ENCODE results near the gene C1orf116. TPM values are rescaled to one million over a fixed set of nuclear protein-coding genes. Genes with fewer than 3 reads are reported as not detected.

The C1orf116 gene
- total RNA-seq, 1 donor from 2014 or later: 31.9 TPM

GRCh38 chr1:207050480-207051190 lies 18.1 kb upstream of the C1orf116 start:
- Mint-ChIP-seq H3K36me3 (ENCODE audit: insufficient read depth) (peaks cover 7% of the 10 kb centered on the region), H3K27me3 (peaks cover 6% of the 10 kb centered on the region), H3K9me3 (ENCODE audit: low read depth) (no peaks in the 10 kb centered on the region), H3K27ac (peak overlapping the region; percentile 98), H3K4me1 (ENCODE audit: low read depth) (peaks cover 30% of the 10 kb centered on the region), H3K4me3 (ENCODE audit: low read depth) (peak overlapping the region; percentile 97)
- TF ChIP-seq CTCF (IDR thresholded peaks at IDR 0.05; ENCODE audit: unreplicated experiment): no peak
- peak; percentile 79 for DNase-seq (ENCODE audit: low spot score, unreplicated experiment)

- peaks cover 32% of the 10 kb centered on the region for H3K4me1 Mint-ChIP-seq (ENCODE audit: low read depth)
Observed at GRCh38 chr1:207049974-207050391, 17.4 kb upstream of the C1orf116 start.

GRCh38 chr1:207049514-207049913 lies 17.0 kb upstream of the C1orf116 start:
- no peak for DNase-seq (ENCODE audit: low spot score, unreplicated experiment)
- peak overlapping the region; percentile 98 for H3K27ac Mint-ChIP-seq
- peaks cover 9% of the 10 kb centered on the region for H3K36me3 Mint-ChIP-seq (ENCODE audit: insufficient read depth)
- peaks cover under 1% of the 10 kb centered on the region for H3K27me3 Mint-ChIP-seq
- peak overlapping the region; percentile 97 for H3K4me3 Mint-ChIP-seq (ENCODE audit: low read depth)
- TF ChIP-seq CTCF (IDR thresholded peaks at IDR 0.05; ENCODE audit: unreplicated experiment): no peak
- no peaks in the 10 kb centered on the region for H3K9me3 Mint-ChIP-seq (ENCODE audit: low read depth)
- peaks cover 32% of the 10 kb centered on the region for H3K4me1 Mint-ChIP-seq (ENCODE audit: low read depth)

More at GRCh38 chr1:207049974-207050391, 17.4 kb upstream of the C1orf116 start:
- H3K4me3 Mint-ChIP-seq (ENCODE audit: low read depth): peak overlapping the region; percentile 97
- H3K27ac Mint-ChIP-seq: peak overlapping the region; percentile 98
- DNase-seq (ENCODE audit: low spot score, unreplicated experiment): no peak
- TF ChIP-seq CTCF (IDR thresholded peaks at IDR 0.05; ENCODE audit: unreplicated experiment): peak; percentile 84
- peaks cover 6% of the 10 kb centered on the region for H3K27me3 Mint-ChIP-seq
- peaks cover 7% of the 10 kb centered on the region for H3K36me3 Mint-ChIP-seq (ENCODE audit: insufficient read depth)
- H3K9me3 Mint-ChIP-seq (ENCODE audit: low read depth): no peaks in the 10 kb centered on the region

- no peak overlapping the region for H3K27ac Mint-ChIP-seq
- no peaks in the 10 kb centered on the region for H3K27me3 Mint-ChIP-seq
- peak overlapping the region; percentile 97 for H3K4me3 Mint-ChIP-seq (ENCODE audit: low read depth)
- H3K36me3 Mint-ChIP-seq (ENCODE audit: insufficient read depth): peaks cover 9% of the 10 kb centered on the region
- DNase-seq (ENCODE audit: low spot score, unreplicated experiment): no peak
- no peak for TF ChIP-seq CTCF (IDR thresholded peaks at IDR 0.05; ENCODE audit: unreplicated experiment)
- H3K4me1 Mint-ChIP-seq (ENCODE audit: low read depth): peaks cover 32% of the 10 kb centered on the region
- no peaks in the 10 kb centered on the region for H3K9me3 Mint-ChIP-seq (ENCODE audit: low read depth)
Observed at GRCh38 chr1:207049054-207049453, 16.5 kb upstream of the C1orf116 start.

GRCh38 chr1:207048041-207048440 lies 15.5 kb upstream of the C1orf116 start:
- Mint-ChIP-seq H3K9me3 (ENCODE audit: low read depth) (no peaks in the 10 kb centered on the region), H3K27ac (no peak overlapping the region), H3K36me3 (ENCODE audit: insufficient read depth) (peaks cover 10% of the 10 kb centered on the region), H3K4me1 (ENCODE audit: low read depth) (peaks cover 32% of the 10 kb centered on the region), H3K4me3 (ENCODE audit: low read depth) (no peak overlapping the region), H3K27me3 (no peaks in the 10 kb centered on the region)
- no peak for DNase-seq (ENCODE audit: low spot score, unreplicated experiment)
- no peak for TF ChIP-seq CTCF (IDR thresholded peaks at IDR 0.05; ENCODE audit: unreplicated experiment)

All from progenitor cell of endocrine pancreas (in vitro differentiated cells).